DND-41 (cell line): ENCODE data around the gene PLEKHA7.

Experiments used
- EZH2 ChIP-seq: IDR thresholded peaks from 3 replicates; pipeline ENCODE4 v1.6.1; 2012; ENCODE audit warnings: borderline replicate concordance, low read depth, mild to moderate bottlenecking, moderate library complexity, low read length, inconsistent platforms; ENCODE audit not compliant: severe bottlenecking
- TF ChIP-seq, protein P1 (sequence below): IDR thresholded peaks from 2 replicates; pipeline ENCODE4 v1.5.1; 2012; ENCODE audit warnings: borderline replicate concordance, low read length, moderate library complexity, mild to moderate bottlenecking; ENCODE audit not compliant: poor library complexity, severe bottlenecking; ENCODE audit errors: extremely low read depth

DNA sequence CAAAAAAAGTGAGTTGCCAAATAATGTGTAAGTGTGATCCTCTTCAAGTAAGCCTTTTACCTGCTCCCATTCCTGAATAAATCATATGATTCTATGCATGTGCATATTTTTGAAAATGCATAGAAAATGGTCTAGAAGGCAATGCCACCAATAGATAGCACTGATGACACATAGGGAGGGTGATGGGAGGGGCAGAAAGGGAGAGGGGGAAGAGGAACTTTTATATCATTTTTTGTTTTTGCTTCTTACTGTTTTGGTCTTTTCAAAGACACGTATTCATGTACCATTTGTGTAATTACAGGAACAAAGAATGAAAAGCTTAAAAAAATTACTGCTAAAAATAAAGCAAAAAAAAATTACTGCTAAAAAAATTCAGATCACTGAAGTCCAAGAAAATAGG, 215.0 kb downstream of the PLEKHA7 start:
- TF ChIP-seq, protein P1, sequence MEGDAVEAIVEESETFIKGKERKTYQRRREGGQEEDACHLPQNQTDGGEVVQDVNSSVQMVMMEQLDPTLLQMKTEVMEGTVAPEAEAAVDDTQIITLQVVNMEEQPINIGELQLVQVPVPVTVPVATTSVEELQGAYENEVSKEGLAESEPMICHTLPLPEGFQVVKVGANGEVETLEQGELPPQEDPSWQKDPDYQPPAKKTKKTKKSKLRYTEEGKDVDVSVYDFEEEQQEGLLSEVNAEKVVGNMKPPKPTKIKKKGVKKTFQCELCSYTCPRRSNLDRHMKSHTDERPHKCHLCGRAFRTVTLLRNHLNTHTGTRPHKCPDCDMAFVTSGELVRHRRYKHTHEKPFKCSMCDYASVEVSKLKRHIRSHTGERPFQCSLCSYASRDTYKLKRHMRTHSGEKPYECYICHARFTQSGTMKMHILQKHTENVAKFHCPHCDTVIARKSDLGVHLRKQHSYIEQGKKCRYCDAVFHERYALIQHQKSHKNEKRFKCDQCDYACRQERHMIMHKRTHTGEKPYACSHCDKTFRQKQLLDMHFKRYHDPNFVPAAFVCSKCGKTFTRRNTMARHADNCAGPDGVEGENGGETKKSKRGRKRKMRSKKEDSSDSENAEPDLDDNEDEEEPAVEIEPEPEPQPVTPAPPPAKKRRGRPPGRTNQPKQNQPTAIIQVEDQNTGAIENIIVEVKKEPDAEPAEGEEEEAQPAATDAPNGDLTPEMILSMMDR, result no peak
- no peak for TF ChIP-seq EZH2
